A673 (cell line): ENCODE results near the gene CTDSP1.

Experiments
- CTCF ChIP-seq: fragments of 300-800, 200-600 bp; sonication (generic); conservative IDR thresholded peaks from 2 replicates; pipeline ENCODE4 v1.5.1; 2017; ENCODE audit warnings: low read depth, mild to moderate bottlenecking, antibody characterized with exemption, low read length, moderate library complexity, mixed read lengths
- EZH2 ChIP-seq: fragments of 200-600 bp; sonication (generic); IDR thresholded peaks from 2 replicates; pipeline ENCODE4 v1.6.1; 2017; ENCODE audit warnings: borderline replicate concordance, low read depth, mild to moderate bottlenecking, mixed read lengths, antibody characterized with exemption, low read length; ENCODE audit not compliant: poor library complexity, severe bottlenecking

- no peak for TF ChIP-seq CTCF
- no peak for TF ChIP-seq EZH2
Observed at GRCh38 chr2:218418321-218418716, 18.7 kb downstream of the CTDSP1 start.
